GM19467 (cell line): ENCODE results near the gene SERGEF.
"Not testable (repeated sequence)": the region's sequence is repeated elsewhere in the genome, so short reads cannot be mapped to it uniquely, and the experiment has no call there.

ENCODE experiments used
- ATAC-seq: cut with Tn5 transposase; IDR thresholded peaks from one replicate; pipeline ENCODE4 v1.9.1; 2021; ENCODE audit warnings: mild to moderate bottlenecking, moderate library complexity; ENCODE audit not compliant: unreplicated experiment

Gene SERGEF

GRCh38 chr11:18000760-18001159, 12.1 kb downstream of the SERGEF start:
- ATAC-seq: no peak

- not testable (repeated sequence) for ATAC-seq
Observed at GRCh38 chr11:18000128-18000527, 12.7 kb downstream of the SERGEF start.

DNA sequence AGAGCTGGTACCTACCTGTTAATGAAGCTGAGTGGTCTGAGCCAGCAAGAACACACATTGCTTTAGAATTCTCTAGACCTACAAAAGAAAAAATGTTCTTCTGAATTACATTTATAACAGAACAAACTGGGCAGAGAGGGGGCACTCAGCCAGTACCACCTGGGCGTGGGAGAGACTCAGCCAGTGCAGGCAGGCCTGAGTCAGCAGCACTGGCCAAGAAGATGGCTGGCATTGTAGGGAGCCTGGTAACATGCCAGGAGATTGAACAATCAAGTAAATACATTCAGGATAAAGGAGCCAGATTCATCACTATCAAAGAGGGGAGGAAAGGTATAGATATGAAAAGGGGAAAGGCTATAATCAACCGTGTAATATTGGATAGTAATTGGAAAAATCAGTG, 19.9 kb downstream of the SERGEF start:
- no peak for ATAC-seq

DNA sequence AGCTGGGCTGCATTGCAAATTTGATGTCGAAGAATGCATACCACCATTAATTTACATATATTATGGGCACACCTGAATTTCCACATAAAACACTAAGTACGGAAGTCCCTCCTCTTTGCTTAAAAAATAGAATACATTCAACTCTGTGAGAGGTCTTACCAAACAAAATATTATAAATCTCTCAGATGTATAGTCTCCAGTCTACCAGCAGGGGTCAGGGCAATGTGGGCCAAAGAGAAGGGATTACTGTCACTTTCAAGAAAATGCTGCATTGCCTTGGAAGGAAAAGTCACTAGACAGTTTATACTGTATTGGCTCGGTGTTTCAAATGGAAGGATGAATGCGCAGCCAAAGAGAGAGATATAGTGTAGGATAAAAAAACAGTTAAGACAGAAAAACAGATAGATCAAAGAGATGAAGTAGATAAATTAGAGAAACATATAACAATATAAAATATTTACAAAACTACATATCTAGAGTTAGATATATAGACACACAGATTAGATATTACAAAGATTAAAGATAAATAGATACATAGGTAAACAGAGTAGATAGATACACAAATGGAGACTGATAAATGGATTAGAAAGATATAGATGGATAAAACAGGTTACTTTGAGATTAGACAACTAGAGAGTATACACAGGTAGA, 20.9 kb downstream of the SERGEF start:
- peak; percentile 70 for ATAC-seq

DNA sequence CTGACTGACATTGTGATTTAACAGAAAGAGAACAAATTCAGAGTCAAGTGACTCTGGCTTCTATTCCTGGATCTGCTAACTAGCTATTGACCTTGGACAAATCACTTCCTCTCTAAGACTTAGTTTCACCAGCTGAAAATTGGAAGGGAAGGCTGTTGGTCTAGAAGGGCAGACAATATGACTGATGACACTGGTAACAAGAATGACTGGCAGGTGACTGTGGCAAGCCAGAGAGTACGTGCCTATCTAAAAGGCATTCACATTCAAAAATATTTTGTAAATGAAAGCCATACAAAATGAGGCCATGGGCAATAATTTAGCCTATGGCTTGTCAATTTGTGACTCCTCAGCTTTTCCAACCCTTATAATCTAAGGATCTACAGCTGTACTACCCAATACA, 23.5 kb downstream of the SERGEF start:
- no peak for ATAC-seq

DNA sequence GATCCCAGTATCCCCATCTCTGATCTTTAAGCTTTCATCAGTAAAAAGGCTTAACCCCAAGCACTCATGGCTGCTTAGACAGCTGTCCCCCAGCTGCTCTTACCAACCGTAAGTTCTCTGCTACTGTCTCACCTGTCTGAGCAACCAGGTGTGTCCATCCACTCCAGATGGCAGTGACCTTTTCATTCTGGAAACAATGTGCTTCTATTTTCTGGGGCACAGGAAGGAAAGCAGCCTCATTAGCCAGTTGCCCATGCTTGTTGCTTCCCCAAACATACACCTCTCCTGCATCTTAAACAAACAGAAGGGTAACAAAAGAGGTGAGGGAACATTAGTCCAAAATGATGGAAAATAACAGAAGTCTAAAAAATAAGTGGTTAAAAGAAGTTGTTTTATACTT, 24.4 kb downstream of the SERGEF start:
- no peak for ATAC-seq

GRCh38 chr11:17987826-17988225, 25.0 kb downstream of the SERGEF start:
- ATAC-seq: no peak

GRCh38 chr11:17986711-17987220, 26.1 kb downstream of the SERGEF start:
- ATAC-seq: no peak

DNA sequence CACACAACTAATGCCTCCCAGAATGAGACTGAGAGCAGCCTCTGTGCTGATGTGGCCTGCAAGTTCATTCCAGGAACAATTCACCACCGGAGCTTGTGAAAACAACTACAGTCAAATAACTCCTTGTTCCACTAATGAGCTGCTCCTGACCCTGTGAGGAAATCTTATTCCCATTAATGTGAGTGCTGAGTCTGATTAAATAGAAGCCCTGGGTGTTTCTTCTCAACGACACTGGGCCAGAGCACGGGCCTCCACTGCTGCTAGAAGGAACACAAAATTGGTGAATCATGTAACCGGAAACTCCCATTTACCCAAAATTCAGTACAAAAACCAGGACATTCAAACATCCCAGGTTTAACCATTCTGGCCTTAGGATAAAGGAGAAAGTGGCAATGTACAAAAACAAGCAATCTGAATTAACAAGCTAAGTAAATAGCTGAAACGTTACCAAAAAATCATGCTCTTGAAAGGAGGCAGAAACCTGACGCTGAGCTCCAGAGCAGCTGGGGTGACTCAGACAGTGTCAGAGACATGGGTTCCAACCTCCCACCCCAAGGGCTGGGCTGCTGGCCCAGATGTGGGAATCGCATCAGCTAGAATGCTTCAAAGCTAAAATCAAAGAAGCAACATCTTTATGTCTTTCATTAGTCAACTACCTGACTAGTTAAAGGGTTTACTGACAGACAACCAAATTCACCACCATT, 26.7 kb downstream of the SERGEF start:
- no peak for ATAC-seq

DNA sequence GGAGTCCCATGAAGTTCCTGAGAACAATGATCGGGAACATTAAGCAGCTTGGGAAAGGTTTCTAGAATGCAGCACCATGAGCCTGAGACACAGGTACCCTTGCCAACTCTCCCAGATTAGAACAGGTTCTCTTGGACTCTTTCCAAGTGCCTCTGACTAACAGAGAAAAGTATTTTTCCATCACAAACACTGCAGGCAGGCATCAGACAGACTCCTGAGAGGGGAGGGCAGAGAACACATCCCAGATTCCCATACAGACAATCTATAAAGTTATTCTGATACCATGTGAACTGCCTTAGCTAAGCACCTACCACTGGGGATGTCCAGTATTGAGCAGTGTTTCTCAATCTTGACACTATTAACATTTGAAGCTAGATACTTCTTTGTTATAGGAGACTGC, 27.3 kb downstream of the SERGEF start:
- no peak for ATAC-seq

DNA sequence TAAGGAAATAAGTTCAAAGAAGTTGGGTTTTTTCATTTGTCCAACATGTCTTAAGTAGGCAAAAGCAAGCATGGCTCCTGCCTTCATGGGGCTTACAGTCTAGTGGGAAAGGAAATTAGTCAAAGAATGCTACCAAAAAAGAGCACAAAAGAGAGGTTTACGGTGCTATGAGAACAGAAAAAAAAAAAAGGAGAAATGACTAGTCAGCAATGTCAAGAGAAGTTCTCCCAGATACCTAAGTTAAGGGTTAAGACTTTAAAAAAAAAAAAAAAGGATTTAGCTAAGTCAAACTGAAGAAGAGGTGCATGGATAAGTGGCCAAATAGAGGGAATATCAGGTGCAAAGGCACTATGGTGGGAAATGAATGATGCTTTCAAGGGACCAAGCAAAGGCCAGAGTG, 29.3 kb downstream of the SERGEF start:
- no peak for ATAC-seq

GRCh38 chr11:17979770-17980371, 33.0 kb downstream of the SERGEF start:
- ATAC-seq: no peak

- ATAC-seq: no peak
Observed at GRCh38 chr11:17978553-17979287, 34.1 kb downstream of the SERGEF start.

GRCh38 chr11:17976651-17977050, 36.2 kb downstream of the SERGEF start:
- ATAC-seq: no peak

DNA sequence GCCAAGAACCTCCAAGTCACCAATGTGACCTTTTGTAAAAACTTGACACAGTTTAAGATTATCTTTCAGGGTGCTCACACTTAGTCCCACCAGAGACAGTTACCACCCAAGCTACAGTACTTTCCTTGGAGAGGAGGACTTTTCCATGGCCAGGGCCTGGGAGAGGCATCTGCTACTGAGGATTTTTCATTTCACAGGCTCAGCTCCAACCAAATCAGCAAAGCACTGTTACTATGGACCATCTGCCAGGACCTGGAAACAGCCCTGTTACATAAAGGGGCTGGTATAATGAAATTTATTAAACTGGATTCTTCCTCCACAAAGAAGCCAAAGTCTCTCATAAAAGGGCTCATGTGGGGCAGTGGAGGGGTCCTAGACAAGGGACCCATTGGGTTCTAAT, 38.6 kb downstream of the SERGEF start:
- ATAC-seq: no peak

DNA sequence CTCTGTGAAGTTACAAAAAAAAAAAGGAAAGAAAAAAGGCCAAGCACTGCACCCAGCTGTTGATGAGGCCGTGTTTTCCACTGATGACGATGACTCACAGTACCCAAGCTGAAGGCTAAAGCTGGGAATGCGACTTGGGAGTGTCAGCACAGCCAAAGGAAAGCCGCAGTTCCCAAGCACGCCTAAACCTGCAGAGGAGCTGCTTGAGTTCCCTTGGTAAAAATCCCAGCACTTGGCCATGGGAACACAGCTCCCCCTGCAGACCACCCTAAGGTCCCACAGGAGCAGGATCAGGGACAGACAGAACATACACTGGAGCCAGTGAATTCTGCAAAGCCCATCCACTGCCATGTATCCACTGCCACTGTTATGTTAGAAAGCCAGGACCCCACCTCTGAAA, 39.9 kb downstream of the SERGEF start:
- ATAC-seq: no peak

- ATAC-seq: no peak
Observed at GRCh38 chr11:17968206-17968605, 44.6 kb downstream of the SERGEF start.

DNA sequence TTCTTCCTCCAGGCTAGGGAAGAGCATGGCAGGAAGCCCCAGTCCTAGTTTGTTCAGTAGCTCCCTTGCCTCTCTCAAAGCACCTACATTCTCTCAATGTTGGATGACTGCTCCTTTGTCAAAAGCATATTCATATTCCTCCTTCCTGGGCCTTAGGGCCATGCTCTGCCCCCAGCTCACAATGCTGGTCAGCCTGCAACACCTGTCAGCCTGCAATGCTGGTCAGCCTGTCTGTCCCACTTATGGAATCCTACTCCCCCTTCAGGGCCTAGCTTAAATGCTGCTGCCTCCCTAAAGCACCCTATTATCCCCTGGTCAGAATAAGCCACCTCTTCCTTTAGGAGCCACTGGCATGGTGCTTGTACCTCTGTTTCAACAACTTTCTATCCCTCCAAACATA, 45.2 kb downstream of the SERGEF start:
- ATAC-seq: no peak

GRCh38 chr11:17960091-17960490, 52.8 kb downstream of the SERGEF start:
- no peak for ATAC-seq

- no peak for ATAC-seq
Observed at GRCh38 chr11:17958446-17958845, 54.4 kb downstream of the SERGEF start.
